HG03066 (cell line): ENCODE results near the gene PROSER3.

Experiments
- ATAC-seq: cut with Tn5 transposase; IDR thresholded peaks from one replicate; pipeline ENCODE4 v1.9.1; 2021; ENCODE audit warnings: low read depth; ENCODE audit not compliant: unreplicated experiment

Gene PROSER3

GRCh38 chr19:35816262-35816661 lies 58.3 kb downstream of the PROSER3 start:
- ATAC-seq, result no peak

- no peak for ATAC-seq
Measured at GRCh38 chr19:35816846-35817245, 58.9 kb downstream of the PROSER3 start.

- no peak for ATAC-seq
Measured at GRCh38 chr19:35818445-35818844, 60.5 kb downstream of the PROSER3 start.
